Transverse colon (tissue), 4 donors: ENCODE data around the gene RNF114.

ENCODE experiments used
- POLR2A ChIP-seq: fragments of 450-650 bp; IDR thresholded peaks from one replicate; pipeline ENCODE4 v1.6.1; 2016; ENCODE audit warnings: antibody characterized with exemption, mild to moderate bottlenecking, moderate library complexity
- POLR2AphosphoS5 ChIP-seq, 3 donors: sonication (generic); formaldehyde crosslinking; IDR thresholded peaks; one replicate each; pipeline ENCODE4 v1.6.1; 2016; ENCODE audit warnings: antibody characterized with exemption in 3 of 3
- TF ChIP-seq, protein P1 (sequence below), 5 experiments: fragments of 200-600 bp in 3 of 5; fragments of 450-650 bp in 2 of 5; sonication (generic) in 3 of 5; IDR thresholded peaks; 1 replicate in 2 of 5; 2 replicates in 3 of 5; pipeline ENCODE4 v1.5.1; 2016 to 2017; ENCODE audit warnings: antibody characterized with exemption in 5 of 5, inconsistent platforms in 3 of 5, mild to moderate bottlenecking in 2 of 5, moderate library complexity in 1 of 5

DNA sequence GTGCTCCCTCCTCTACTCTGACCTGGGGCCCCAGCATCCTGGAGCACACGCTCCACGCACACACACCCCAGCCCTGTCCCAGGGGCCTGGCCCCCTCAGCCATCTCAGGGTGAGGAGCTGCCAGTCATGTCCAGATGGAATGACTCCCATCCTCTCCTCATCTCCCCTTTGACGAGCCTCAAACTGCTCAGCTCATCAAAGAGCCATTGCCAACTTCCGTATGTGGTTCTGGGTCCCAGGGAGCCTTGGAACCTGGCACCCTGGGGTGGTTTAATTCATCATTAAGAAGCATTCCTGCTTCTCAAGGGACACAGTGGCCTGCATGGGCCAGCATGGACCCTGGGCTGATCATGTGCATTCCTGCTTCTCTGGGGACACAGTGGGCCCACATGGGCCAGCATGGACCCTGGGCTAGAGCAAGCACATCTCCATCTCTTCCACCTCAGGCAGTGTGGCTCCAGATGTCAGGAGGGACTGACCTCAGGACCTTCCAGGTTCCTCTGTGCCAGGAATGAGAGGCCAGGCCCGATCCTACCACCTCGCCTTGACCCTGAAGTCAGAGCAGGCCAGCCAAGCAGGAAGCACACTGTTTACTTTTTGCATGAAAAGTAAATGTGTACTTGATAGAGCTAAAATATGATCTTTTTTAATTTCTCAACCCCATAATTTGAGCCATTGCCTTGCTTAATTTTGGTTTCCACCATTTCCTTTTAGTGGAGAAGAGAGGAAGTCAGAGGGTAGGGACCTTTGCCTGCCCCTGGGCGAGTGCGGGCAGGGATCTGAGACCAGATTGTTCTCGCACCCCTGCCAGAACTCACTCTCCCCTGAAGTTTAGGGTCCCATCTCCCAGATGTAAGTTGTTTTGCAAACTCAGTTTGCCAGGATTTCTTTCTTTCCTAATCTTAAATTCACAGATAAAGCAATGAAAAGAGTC is 46.9 kb upstream of the RNF114 start:
- no peak for TF ChIP-seq POLR2A
- TF ChIP-seq, protein P1, sequence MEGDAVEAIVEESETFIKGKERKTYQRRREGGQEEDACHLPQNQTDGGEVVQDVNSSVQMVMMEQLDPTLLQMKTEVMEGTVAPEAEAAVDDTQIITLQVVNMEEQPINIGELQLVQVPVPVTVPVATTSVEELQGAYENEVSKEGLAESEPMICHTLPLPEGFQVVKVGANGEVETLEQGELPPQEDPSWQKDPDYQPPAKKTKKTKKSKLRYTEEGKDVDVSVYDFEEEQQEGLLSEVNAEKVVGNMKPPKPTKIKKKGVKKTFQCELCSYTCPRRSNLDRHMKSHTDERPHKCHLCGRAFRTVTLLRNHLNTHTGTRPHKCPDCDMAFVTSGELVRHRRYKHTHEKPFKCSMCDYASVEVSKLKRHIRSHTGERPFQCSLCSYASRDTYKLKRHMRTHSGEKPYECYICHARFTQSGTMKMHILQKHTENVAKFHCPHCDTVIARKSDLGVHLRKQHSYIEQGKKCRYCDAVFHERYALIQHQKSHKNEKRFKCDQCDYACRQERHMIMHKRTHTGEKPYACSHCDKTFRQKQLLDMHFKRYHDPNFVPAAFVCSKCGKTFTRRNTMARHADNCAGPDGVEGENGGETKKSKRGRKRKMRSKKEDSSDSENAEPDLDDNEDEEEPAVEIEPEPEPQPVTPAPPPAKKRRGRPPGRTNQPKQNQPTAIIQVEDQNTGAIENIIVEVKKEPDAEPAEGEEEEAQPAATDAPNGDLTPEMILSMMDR (IDR thresholded peaks at IDR 0.05) = no peak
- no peak for TF ChIP-seq POLR2AphosphoS5 (IDR thresholded peaks at IDR 0.05)
